ENCODE data around the gene ZWILCH. TPM values are rescaled to one million over a fixed set of nuclear protein-coding genes. Genes with fewer than 3 reads are reported as not detected.

Gene ZWILCH
- total RNA-seq, 1 donor from 2014 or later, result 89.5 TPM

GRCh38 chr15:66595332-66595731 lies 90.2 kb downstream of the ZWILCH start:
- Histone ChIP-seq H3K27ac (no peak overlapping the region), H3K4me3 (no peak overlapping the region), H3K4me2 (no peak overlapping the region), H3K9me3 (ENCODE audit: low read depth) (no peaks in the 10 kb centered on the region), H3K27me3 (no peaks in the 10 kb centered on the region), H2AFZ (replicated peaks) (no peak overlapping the region), H3K79me2 (ENCODE audit: low read depth) (no peaks in the 10 kb centered on the region), H3K36me3 (no peaks in the 10 kb centered on the region), H3K9ac (no peak overlapping the region), H3K4me1 (no peaks in the 10 kb centered on the region), H4K20me1 (ENCODE audit: low read depth) (no peaks in the 10 kb centered on the region), H3F3A (ENCODE audit: low read depth) (no peaks in the 10 kb centered on the region)
- H3K27ac Mint-ChIP-seq, result no peak overlapping the region
- TF ChIP-seq EZH2 (IDR thresholded peaks at IDR 0.05), result no peak
- TF ChIP-seq EZH2phosphoT487 (IDR thresholded peaks at IDR 0.05), result no peak
- TF ChIP-seq, protein P1, sequence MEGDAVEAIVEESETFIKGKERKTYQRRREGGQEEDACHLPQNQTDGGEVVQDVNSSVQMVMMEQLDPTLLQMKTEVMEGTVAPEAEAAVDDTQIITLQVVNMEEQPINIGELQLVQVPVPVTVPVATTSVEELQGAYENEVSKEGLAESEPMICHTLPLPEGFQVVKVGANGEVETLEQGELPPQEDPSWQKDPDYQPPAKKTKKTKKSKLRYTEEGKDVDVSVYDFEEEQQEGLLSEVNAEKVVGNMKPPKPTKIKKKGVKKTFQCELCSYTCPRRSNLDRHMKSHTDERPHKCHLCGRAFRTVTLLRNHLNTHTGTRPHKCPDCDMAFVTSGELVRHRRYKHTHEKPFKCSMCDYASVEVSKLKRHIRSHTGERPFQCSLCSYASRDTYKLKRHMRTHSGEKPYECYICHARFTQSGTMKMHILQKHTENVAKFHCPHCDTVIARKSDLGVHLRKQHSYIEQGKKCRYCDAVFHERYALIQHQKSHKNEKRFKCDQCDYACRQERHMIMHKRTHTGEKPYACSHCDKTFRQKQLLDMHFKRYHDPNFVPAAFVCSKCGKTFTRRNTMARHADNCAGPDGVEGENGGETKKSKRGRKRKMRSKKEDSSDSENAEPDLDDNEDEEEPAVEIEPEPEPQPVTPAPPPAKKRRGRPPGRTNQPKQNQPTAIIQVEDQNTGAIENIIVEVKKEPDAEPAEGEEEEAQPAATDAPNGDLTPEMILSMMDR (IDR thresholded peaks at IDR 0.05), result no peak
- H3K4me1 Mint-ChIP-seq, result peaks cover 8% of the 10 kb centered on the region
- peaks cover 8% of the 10 kb centered on the region for H3K27me3 Mint-ChIP-seq (ENCODE audit: insufficient read depth, low read depth)
- DNase-seq (ENCODE audit: low spot score), result no peak
- no peaks in the 10 kb centered on the region for H3K9me3 Mint-ChIP-seq
- no peaks in the 10 kb centered on the region for H3K36me3 Mint-ChIP-seq
- H3K4me3 Mint-ChIP-seq, result no peak overlapping the region

DNA sequence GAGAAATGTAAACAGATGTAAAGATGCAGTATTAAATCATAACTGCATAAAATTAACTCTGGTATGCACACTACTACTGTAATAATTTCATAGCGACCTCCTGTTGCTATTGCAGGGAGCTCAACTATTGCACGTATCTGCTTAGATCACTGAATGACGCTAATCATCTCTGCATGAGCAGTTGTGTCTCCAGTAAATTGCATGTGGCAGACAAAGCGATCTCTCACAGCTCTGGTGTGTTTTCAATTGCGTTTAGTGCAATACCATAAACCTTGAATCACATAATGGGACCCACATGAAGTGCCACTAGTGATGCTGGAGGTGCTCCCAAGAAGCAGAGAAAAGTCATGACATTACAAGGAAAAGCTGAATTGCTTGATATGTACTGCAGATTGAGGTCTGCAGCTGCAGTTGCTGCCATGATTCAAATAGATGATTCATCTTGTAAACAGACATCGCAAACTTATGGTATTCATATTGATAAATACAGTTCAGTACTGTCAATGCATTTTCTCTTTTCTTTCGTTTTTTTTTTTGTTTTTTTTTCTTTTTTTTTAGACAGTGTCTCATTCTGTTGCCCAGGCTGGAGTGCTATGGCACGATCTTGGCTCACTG lies 90.9 kb downstream of the ZWILCH start:
- TF ChIP-seq EZH2phosphoT487 (IDR thresholded peaks at IDR 0.05) (no peak), EZH2 (IDR thresholded peaks at IDR 0.05) (no peak)
- TF ChIP-seq, protein P1 (IDR thresholded peaks at IDR 0.05), result no peak
- Histone ChIP-seq H3F3A (ENCODE audit: low read depth) (no peaks in the 10 kb centered on the region), H3K4me2 (no peak overlapping the region), H3K4me1 (no peaks in the 10 kb centered on the region), H3K4me3 (no peak overlapping the region), H3K36me3 (no peaks in the 10 kb centered on the region), H3K27me3 (no peaks in the 10 kb centered on the region), H3K79me2 (ENCODE audit: low read depth) (no peaks in the 10 kb centered on the region), H3K27ac (no peak overlapping the region), H4K20me1 (ENCODE audit: low read depth) (no peaks in the 10 kb centered on the region), H3K9ac (no peak overlapping the region), H3K9me3 (ENCODE audit: low read depth) (no peaks in the 10 kb centered on the region), H2AFZ (replicated peaks) (no peak overlapping the region)
- H3K4me1 Mint-ChIP-seq, result peaks cover 8% of the 10 kb centered on the region
- no peak overlapping the region for H3K4me3 Mint-ChIP-seq
- DNase-seq (ENCODE audit: low spot score), result no peak
- H3K27ac Mint-ChIP-seq, result no peak overlapping the region
- no peaks in the 10 kb centered on the region for H3K36me3 Mint-ChIP-seq
- H3K27me3 Mint-ChIP-seq (ENCODE audit: insufficient read depth, low read depth), result peaks cover 8% of the 10 kb centered on the region
- no peaks in the 10 kb centered on the region for H3K9me3 Mint-ChIP-seq

DNA sequence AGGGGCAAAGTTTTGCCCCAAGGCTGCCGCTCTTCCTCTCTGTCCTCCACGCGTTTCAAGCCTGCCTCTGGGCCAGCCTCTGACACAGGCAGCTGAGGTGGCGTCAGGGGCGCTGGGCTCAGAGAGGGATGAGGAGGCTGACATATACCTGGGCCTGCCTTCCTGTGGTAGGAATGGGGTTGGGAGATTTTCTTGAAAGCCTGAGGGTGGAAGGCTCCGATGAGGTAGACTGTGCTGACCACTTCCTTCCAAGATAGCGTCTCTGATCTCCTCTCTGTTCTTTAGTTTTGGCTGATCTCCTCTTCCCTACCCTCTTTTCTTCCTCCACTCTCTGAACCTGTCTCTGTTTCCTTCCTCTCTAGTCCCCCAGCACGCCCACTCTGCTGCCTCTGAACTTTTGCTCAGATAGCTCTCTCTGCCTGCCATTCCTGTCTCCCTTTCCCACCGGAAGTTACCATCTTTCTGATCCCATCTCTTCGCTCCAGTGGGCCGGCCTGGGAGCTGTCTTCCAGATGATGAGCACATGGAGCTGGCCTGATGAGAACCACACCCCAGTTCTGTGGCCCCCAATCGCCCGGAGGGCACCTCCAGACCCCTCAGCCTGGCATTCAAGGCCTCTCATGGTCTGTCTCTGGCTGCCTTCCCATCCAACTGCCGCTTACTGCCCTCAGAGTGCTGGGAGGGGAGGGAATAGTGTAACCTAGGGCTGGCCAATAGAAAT lies 93.1 kb downstream of the ZWILCH start:
- H3K9me3 Mint-ChIP-seq, result no peaks in the 10 kb centered on the region
- no peaks in the 10 kb centered on the region for H3K9me3 ChIP-seq (ENCODE audit: low read depth)
- no peak overlapping the region for H3K9ac ChIP-seq
- H3K27me3 ChIP-seq, result no peaks in the 10 kb centered on the region
- H4K20me1 ChIP-seq (ENCODE audit: low read depth), result no peaks in the 10 kb centered on the region
- H3K27ac Mint-ChIP-seq, result no peak overlapping the region
- no peaks in the 10 kb centered on the region for H3K79me2 ChIP-seq (ENCODE audit: low read depth)
- H3K4me1 Mint-ChIP-seq, result peaks cover 1% of the 10 kb centered on the region
- H3K4me3 Mint-ChIP-seq, result no peak overlapping the region
- H3F3A ChIP-seq (ENCODE audit: low read depth), result no peaks in the 10 kb centered on the region
- no peaks in the 10 kb centered on the region for H3K36me3 ChIP-seq
- H3K36me3 Mint-ChIP-seq, result no peaks in the 10 kb centered on the region
- no peak overlapping the region for H3K27ac ChIP-seq
- H3K4me1 ChIP-seq, result no peaks in the 10 kb centered on the region
- H3K4me2 ChIP-seq, result no peak overlapping the region
- no peak for DNase-seq (ENCODE audit: low spot score)
- H3K4me3 ChIP-seq, result no peak overlapping the region
- TF ChIP-seq, protein P1 (IDR thresholded peaks at IDR 0.05), result no peak
- TF ChIP-seq EZH2 (IDR thresholded peaks at IDR 0.05), result no peak
- H3K27me3 Mint-ChIP-seq (ENCODE audit: insufficient read depth, low read depth), result peaks cover 6% of the 10 kb centered on the region
- H2AFZ ChIP-seq (replicated peaks), result no peak overlapping the region

Small RNA genes within 50 kb of the gene (microRNA-seq; reads per million reads assigned to microRNA genes)
- gene MIR4512, result not detected

Small RNA genes within 50 kb of the gene (small RNA-seq; reads per million reads assigned to genes)
- gene MIR4512 (not detected), gene RF01159 (not detected), gene SNORD16 (not detected), gene SNORD18A (not detected), gene SNORD18B (not detected), gene SNORD18C (not detected)

Other genes starting within 250 kb of the ZWILCH start
- 37.4 and 53.8 TPM in 2 replicates for gene DIS3L, start 211.8 kb upstream of the ZWILCH start, total RNA-seq (ENCODE audit: low replicate concordance)
- gene TIPIN, start 148.6 kb upstream of the ZWILCH start, total RNA-seq (ENCODE audit: low replicate concordance), result 19.5 and 28.9 TPM in 2 replicates
- gene MAP2K1, start 118.4 kb upstream of the ZWILCH start, total RNA-seq (ENCODE audit: low replicate concordance), result 42.6 and 55.2 TPM in 2 replicates
- gene SNAPC5, start 7.6 kb upstream of the ZWILCH start, total RNA-seq (ENCODE audit: low replicate concordance), result 26.2 and 32.7 TPM in 2 replicates
- 7,725 and 7,728 TPM in 2 replicates for gene RPL4, start 471 bp upstream of the ZWILCH start, total RNA-seq (ENCODE audit: low replicate concordance)
- 17.2 and 19.2 TPM in 2 replicates for gene LCTL, start 60.7 kb downstream of the ZWILCH start, total RNA-seq (ENCODE audit: low replicate concordance)
- 3.4 and 9.4 TPM in 2 replicates for gene SMAD6, start 196.9 kb downstream of the ZWILCH start, total RNA-seq (ENCODE audit: low replicate concordance)